Loucy (cell line): ENCODE results near the gene KLHL35.
"Not testable (repeated sequence)": the region's sequence is repeated elsewhere in the genome, so short reads cannot be mapped to it uniquely, and the experiment has no call there.

Source experiments
- EZH2phosphoT487 ChIP-seq: fragments of 200-600 bp; IDR thresholded peaks from 2 replicates; pipeline ENCODE4 v1.6.1; 2018; ENCODE audit warnings: antibody characterized with exemption, mild to moderate bottlenecking, moderate library complexity, borderline replicate concordance
- TF ChIP-seq, protein P1 (sequence below): fragments of 200-600 bp; sonication (generic); conservative IDR thresholded peaks from 2 replicates; pipeline ENCODE4 v1.5.1; 2014; ENCODE audit warnings: mild to moderate bottlenecking, antibody characterized with exemption, low read length

- TF ChIP-seq, protein P1, sequence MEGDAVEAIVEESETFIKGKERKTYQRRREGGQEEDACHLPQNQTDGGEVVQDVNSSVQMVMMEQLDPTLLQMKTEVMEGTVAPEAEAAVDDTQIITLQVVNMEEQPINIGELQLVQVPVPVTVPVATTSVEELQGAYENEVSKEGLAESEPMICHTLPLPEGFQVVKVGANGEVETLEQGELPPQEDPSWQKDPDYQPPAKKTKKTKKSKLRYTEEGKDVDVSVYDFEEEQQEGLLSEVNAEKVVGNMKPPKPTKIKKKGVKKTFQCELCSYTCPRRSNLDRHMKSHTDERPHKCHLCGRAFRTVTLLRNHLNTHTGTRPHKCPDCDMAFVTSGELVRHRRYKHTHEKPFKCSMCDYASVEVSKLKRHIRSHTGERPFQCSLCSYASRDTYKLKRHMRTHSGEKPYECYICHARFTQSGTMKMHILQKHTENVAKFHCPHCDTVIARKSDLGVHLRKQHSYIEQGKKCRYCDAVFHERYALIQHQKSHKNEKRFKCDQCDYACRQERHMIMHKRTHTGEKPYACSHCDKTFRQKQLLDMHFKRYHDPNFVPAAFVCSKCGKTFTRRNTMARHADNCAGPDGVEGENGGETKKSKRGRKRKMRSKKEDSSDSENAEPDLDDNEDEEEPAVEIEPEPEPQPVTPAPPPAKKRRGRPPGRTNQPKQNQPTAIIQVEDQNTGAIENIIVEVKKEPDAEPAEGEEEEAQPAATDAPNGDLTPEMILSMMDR = not testable (repeated sequence)
- not testable (repeated sequence) for TF ChIP-seq EZH2phosphoT487
These were observed 19.9 kb downstream of the KLHL35 start for GRCh38 chr11:75413146-75413545.
